Effector memory CD8-positive, alpha-beta T cell (primary cell): ENCODE results near the gene ITCH.
"Not testable (repeated sequence)": the region's sequence is repeated elsewhere in the genome, so short reads cannot be mapped to it uniquely, and the experiment has no call there.

Experiments
- ATAC-seq: fragments of 150-1000 bp; cut with Tn5 transposase; replicated peaks from 2 replicates; pipeline ENCODE4 v1.10.0; 2021; ENCODE audit warnings: mild to moderate bottlenecking, moderate library complexity
- DNase-seq, 3 experiments: peaks; one replicate each; pipeline ENCODE4 v3.0.0; 2021
- H3K27ac Mint-ChIP-seq, 2 donors: one replicate each; pipeline ENCODE4 v1.8.0; 2022; ENCODE audit warnings: mild to moderate bottlenecking in 2 of 2, mixed read lengths in 2 of 2, moderate library complexity in 2 of 2
- H3K27me3 Mint-ChIP-seq, 2 donors: one replicate each; pipeline ENCODE4 v1.8.0; 2022; ENCODE audit warnings: mixed read lengths in 2 of 2
- H3K36me3 Mint-ChIP-seq: one replicate; pipeline ENCODE4 v1.8.0; 2022; ENCODE audit warnings: mild to moderate bottlenecking, moderate library complexity, mixed read lengths; ENCODE audit not compliant: insufficient read depth
- H3K4me1 Mint-ChIP-seq, 2 donors: one replicate each; pipeline ENCODE4 v1.8.0; 2022; ENCODE audit warnings: low read depth in 2 of 2, mixed read lengths in 2 of 2
- H3K4me3 Mint-ChIP-seq, 2 donors: one replicate each; pipeline ENCODE4 v1.8.0; 2022; ENCODE audit warnings: mild to moderate bottlenecking in 2 of 2, mixed read lengths in 2 of 2, moderate library complexity in 2 of 2
- H3K9me3 Mint-ChIP-seq, 2 donors: one replicate each; pipeline ENCODE4 v1.8.0; 2022; ENCODE audit warnings: mixed read lengths in 2 of 2

ITCH gene

DNA sequence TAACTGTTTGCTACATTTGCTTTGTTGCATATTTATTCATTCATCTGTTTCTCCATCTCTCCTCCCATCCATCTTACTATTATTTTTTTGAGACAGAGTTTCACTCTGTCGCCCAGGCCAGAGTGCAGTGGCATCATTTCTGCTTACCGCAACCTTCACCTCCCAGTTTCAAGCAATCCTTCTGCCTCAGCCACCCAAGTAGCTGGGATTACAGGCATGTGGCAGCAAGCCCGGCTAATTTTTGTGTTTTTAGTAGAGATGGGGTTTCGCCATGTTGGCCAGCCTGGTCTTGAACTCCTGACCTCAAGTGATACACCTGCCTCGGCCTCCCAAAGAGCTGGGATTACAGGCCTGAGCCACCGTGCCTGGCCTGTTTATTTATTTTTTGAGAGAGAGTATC, 9.6 kb upstream of the ITCH start:
- DNase-seq, H3K27ac Mint-ChIP-seq, H3K4me1 Mint-ChIP-seq, ATAC-seq, H3K4me3 Mint-ChIP-seq, H3K36me3 Mint-ChIP-seq, H3K27me3 Mint-ChIP-seq, H3K9me3 Mint-ChIP-seq: not testable (repeated sequence)

DNA sequence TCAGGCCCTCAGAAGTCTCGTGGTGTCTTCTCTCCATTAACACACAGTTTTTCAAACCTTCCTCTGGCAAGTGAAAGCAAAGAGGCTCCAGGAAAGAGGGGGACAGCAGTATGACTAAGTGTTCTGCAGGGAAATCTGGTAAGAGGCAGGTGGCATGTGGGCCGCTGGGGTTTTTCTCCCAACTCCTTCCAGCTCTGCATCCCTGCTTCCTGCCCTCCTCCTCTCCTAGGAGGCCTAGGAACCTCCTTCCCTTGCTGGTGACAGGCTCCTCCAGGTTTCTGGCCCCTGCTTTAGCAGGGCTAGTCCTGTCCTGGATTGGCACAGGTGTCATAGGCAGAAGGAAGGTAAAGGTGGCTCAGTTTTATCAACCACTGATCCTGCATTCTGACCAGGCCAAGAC, 7.6 kb upstream of the ITCH start:
- ATAC-seq (no peak), DNase-seq (no peak)
- no peaks in the 10 kb centered on the region for H3K36me3 Mint-ChIP-seq
- no peaks in the 10 kb centered on the region for H3K9me3 Mint-ChIP-seq
- H3K4me3 Mint-ChIP-seq: no peak overlapping the region
- H3K27me3 Mint-ChIP-seq: no peaks in the 10 kb centered on the region
- no peaks in the 10 kb centered on the region for H3K4me1 Mint-ChIP-seq
- H3K27ac Mint-ChIP-seq: no peak overlapping the region

DNA sequence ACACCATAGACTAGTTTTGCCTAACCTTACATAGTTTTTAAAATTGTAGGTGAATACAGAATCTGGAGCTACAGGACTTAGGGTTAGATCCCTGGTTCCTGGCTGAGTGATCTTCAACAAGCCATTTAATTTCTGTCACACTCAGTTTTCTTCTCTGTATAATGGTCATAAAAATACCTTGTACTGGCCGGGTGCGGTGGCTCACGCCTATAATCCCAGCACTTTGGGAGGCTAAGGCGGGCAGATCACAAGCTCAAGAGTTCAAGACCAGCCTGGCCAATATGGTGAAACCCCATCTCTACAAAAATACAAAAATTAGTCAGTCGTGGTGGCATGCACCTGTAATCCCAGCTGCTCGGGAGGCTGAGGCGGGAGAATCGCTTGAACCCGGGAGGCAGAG, 3.3 kb upstream of the ITCH start:
- not testable (repeated sequence) for DNase-seq, H3K27ac Mint-ChIP-seq, H3K27me3 Mint-ChIP-seq, H3K9me3 Mint-ChIP-seq, H3K4me3 Mint-ChIP-seq, ATAC-seq, H3K36me3 Mint-ChIP-seq
- H3K4me1 Mint-ChIP-seq: peaks cover 7 to 16% of the 10 kb centered on the region in 2 donors

DNA sequence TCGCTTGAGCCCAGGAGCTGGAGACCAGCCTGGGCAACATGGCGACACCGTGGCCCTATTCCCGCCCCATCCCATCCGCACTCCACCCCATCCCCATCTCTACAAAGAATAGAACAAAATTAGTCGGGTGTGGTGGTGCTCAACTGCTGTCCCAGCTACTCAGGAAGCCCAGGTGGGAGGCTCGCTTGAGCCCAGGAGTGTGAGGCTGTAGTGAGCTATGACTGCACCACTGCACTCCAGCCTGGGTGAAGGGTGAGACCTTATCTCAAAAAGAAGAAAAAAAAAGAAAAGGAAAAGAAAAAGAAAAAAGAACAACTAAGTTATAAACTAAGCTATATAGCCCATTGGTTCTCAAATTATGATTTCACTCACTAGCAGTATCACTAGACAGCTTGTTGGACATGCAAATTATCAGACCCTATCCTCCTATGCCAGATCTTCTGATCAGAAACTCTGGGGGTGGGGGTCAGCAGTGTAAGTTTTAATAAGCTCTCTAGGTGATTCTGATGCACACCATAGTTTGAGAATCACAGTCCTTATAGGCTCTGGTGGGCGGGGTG, 491 bp upstream of the ITCH start:
- peak in 1 of 3 experiments; percentile 14 for DNase-seq

DNA sequence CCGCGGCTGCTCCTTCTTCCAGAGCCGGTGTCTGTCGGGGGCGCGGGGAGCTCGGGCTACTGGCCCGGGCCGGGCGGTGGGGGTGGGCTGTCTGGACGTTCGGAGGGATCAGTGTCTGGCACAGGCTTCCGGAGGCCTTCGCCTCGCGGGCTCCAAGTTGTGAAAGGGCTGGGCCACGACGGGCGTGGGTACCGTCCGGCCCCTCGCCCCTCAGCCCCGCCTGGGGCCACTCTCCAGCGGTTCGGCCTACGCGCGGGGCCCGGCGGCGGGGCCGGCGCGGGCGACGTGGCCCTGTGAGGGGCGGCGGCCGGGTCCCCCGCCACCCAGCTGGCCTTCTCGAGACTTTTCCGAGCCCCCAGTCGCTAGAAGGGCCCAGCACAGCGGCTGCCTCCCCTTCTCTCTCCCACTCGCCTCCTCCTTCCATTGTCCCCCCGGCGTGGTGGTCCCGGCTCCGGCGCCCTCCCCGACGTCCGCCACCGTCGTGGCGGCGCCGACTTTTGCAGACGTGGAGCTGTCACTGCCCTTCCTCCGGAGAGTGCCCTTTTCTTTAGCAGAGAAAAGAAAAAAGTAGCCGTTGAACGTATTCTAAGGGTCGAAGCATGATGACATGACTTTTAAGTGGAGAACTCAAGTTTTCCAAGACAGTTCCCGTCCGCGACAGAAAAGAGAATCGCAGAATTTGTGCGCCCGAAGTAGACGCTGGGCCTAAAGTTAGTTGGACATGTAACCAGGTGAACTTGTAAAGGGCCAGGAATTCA, 571 bp downstream of the ITCH start:
- Mint-ChIP-seq H3K4me3 (peak overlapping the region; percentile 87 to 93), H3K36me3 (peaks cover 7% of the 10 kb centered on the region), H3K4me1 (peaks cover 31 to 49% of the 10 kb centered on the region in 2 donors), H3K9me3 (no peaks in the 10 kb centered on the region), H3K27me3 (no peaks in the 10 kb centered on the region), H3K27ac (peak overlapping the region; percentile 96 to 98)
- peak; percentile 42 for ATAC-seq
- peak in 1 of 3 experiments; percentile 12 for DNase-seq

More for the DNA sequence above, 491 bp upstream of the ITCH start:
- Mint-ChIP-seq H3K36me3 (peaks cover 3% of the 10 kb centered on the region), H3K9me3 (no peaks in the 10 kb centered on the region), H3K27me3 (no peaks in the 10 kb centered on the region), H3K4me3 (peak overlapping the region; percentile 87 to 93), H3K4me1 (peaks cover 25 to 38% of the 10 kb centered on the region in 2 donors), H3K27ac (peak overlapping the region; percentile 96 to 98)
- peak; percentile 3 for ATAC-seq

DNA sequence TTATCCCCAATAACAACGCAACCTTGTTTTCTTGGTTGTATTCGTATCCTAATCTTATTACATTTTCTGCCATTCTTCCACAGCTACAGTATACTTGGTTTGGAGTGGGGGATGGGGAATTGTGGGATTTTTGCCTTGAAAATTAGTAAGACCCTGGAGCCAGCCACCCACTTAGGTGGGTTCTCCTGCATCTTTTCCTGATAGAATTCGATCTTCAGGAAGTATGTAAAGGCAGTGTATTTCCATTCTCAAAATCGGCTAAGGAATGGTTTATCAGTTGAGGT, 1.1 kb downstream of the ITCH start:
- ATAC-seq (no peak), DNase-seq (no peak)
- Mint-ChIP-seq H3K9me3 (no peaks in the 10 kb centered on the region), H3K36me3 (peaks cover 12% of the 10 kb centered on the region), H3K27ac (peak overlapping the region; percentile 96 to 98), H3K4me1 (peaks cover 36 to 54% of the 10 kb centered on the region in 2 donors), H3K4me3 (peak overlapping the region; percentile 87 to 93), H3K27me3 (no peaks in the 10 kb centered on the region)

DNA sequence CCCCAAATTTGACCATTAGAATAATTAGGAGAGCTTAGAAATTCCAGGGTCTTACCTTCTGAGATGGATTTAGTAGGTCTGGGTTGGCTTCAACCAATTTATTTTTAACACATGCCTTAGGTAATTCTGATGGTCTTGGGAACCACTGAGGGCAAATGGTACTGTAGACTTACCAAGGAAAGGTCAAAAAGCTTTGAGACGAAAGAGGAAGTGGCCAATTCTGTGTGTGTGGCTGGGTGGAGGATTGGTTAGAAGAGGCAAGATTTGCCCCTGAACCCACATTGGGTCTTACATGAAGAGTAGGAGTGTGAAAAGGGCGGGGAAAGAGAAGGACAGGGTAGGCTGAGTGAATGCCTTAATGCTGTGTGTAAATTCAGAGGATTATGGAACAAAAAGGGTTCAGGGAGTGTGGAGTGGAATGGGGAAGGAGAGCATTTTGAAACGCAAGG, 2.7 kb downstream of the ITCH start:
- Mint-ChIP-seq H3K4me1 (peaks cover 47 to 68% of the 10 kb centered on the region in 2 donors), H3K9me3 (no peaks in the 10 kb centered on the region), H3K27me3 (no peaks in the 10 kb centered on the region), H3K36me3 (peaks cover 28% of the 10 kb centered on the region), H3K27ac (peak overlapping the region; percentile 84 to 96), H3K4me3 (peak overlapping the region; percentile 54 to 93)
- DNase-seq (peak; percentile 12 to 31 (median 21)), ATAC-seq (peak; percentile 22)

DNA sequence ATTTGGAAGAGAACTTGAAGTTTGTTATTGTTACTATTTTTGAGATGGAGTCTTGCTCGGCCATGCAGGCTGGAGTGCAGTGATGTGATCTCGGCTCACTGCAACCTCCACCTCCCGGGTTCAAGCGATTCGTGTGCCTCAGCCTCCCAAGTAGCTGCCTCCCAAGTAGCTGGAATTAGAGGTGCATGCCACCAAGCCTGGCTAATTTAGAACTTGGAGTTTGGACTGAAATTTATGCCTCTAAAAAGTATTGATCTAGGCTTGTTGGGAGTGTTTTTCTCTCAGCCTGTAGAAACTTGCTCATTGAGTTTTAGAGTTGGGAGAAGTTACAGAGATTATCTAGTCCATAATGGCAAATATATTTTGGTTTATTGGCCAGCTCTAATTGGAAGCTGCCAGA, 4.1 kb downstream of the ITCH start:
- ATAC-seq (no peak), DNase-seq (no peak)
- Mint-ChIP-seq H3K4me1 (peaks cover 47 to 68% of the 10 kb centered on the region in 2 donors), H3K9me3 (no peaks in the 10 kb centered on the region), H3K4me3 (peak overlapping the region; percentile 54 to 93), H3K27ac (peak overlapping the region; percentile 84 to 96), H3K27me3 (no peaks in the 10 kb centered on the region), H3K36me3 (peaks cover 40% of the 10 kb centered on the region)

DNA sequence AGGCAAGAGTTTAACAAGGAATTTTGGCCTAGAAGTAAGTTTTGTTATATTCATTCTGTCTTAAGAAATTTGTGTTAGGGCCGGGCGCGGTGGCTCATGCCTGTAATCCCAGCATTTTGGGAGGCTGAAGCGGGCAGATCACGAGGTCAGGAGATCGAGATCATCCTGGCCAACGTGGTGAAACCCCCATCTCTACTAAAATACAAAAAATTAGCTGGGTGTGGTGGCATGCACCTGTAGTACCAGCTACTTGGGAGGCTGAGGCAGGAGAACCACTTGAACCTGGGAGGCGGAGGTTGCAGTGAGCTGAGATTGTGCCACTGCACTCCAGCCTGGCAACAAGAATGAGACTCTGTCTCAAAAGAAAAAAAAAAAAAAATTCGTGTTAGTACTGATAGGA, 4.8 kb downstream of the ITCH start:
- ATAC-seq, DNase-seq, H3K9me3 Mint-ChIP-seq, H3K27me3 Mint-ChIP-seq: not testable (repeated sequence)
- Mint-ChIP-seq H3K4me1 (peaks cover 43 to 64% of the 10 kb centered on the region in 2 donors), H3K4me3 (peak overlapping the region; percentile 66 to 93), H3K27ac (peak overlapping the region; percentile 84 to 96), H3K36me3 (peaks cover 47% of the 10 kb centered on the region)

DNA sequence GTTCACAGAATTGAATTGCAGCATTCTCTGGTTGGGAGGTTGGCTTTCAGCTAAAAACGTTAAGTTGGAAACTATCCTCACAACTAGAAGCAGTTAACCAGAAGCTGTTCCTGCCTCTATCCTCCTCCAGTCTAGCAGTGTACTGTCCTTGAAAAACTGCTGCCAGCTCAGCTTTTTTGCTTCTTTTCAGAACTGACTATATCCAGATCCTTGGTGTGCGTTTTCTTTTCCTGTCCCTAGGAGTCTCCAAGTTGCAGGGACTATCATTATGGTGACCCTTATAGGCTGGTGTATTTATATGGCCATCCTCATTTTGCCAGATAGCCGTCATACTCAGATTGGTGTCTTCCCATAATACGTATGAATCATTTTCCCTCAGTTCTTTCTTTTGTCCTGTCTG, 5.5 kb downstream of the ITCH start:
- H3K4me3 Mint-ChIP-seq: peak overlapping the region; percentile 66 to 93
- no peaks in the 10 kb centered on the region for H3K9me3 Mint-ChIP-seq
- no peak for ATAC-seq
- peaks cover 52% of the 10 kb centered on the region for H3K36me3 Mint-ChIP-seq
- no peak for DNase-seq
- H3K27ac Mint-ChIP-seq: peak overlapping the region; percentile 84 to 96
- H3K27me3 Mint-ChIP-seq: no peaks in the 10 kb centered on the region
- H3K4me1 Mint-ChIP-seq: peaks cover 43 to 60% of the 10 kb centered on the region in 2 donors

DNA sequence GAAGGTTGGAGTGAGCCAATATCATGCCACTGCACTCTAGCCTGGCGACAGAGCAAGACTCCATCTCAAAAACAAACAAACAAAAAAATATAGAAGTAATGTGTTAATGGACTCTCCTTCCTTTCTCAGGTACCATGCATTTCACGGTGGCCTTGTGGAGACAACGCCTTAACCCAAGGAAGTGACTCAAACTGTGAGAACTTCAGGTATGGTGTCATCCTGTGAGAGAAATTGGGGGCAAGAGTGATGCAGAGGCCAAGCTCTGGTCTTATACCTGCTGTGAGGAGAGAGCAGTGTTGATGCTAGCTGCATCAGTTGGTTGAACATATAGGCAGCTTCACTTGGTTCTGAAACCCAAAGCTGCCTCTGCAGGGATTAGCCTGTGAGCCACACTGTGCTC, 6.2 kb downstream of the ITCH start:
- Mint-ChIP-seq H3K27me3 (no peaks in the 10 kb centered on the region), H3K4me1 (peaks cover 42 to 59% of the 10 kb centered on the region in 2 donors), H3K27ac (peak overlapping the region; percentile 84 to 96), H3K36me3 (peaks cover 59% of the 10 kb centered on the region), H3K9me3 (no peaks in the 10 kb centered on the region), H3K4me3 (peak overlapping the region; percentile 66 to 93)
- ATAC-seq (peak; percentile 92), DNase-seq (peak; percentile 28 to 36 (median 35))

DNA sequence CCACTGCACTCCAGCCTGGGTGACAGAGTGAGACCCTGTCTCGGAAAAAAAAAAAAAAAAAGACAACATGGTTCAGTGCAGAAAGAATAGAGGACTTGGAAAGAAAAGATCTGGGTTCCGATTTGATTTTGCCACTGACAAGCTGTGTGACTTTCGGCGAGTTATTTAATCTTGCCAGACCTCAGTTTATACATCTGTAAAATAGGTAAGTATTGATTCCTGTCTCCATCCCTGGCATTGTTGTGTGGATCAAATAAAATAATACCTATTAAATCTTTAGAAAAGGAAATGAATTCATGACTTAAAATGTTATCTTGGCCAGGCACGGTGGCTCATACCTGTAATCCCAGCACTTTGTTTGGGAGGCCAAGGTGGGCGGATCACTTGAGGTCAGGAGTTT, 7.0 kb downstream of the ITCH start:
- DNase-seq (no peak), ATAC-seq (no peak)
- Mint-ChIP-seq H3K27ac (peak overlapping the region; percentile 84 to 96), H3K4me3 (no peak overlapping the region), H3K36me3 (peaks cover 67% of the 10 kb centered on the region), H3K4me1 (peaks cover 43 to 61% of the 10 kb centered on the region in 2 donors), H3K27me3 (no peaks in the 10 kb centered on the region), H3K9me3 (no peaks in the 10 kb centered on the region)

DNA sequence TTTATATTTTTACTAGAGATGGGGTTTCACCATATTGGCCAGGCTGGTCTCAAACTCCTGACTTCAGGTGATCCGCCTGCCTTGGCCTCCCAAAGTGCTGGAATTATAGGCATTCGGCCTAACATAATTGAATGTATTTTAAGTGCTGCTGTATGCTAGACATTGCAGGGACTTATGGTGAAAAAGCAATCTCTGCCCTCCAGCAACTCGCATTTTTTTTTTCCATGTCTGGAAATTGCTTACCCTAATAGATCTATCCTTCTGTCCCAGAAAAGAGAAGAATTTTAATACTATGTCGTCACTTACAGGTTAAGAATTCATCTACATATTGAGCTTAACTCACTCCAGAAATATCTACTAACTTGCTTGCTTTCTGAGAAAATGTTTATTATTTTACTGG, 10.4 kb downstream of the ITCH start:
- DNase-seq (no peak), ATAC-seq (no peak)
- Mint-ChIP-seq H3K4me1 (peaks cover 35 to 56% of the 10 kb centered on the region in 2 donors), H3K36me3 (peaks cover 85% of the 10 kb centered on the region), H3K27me3 (no peaks in the 10 kb centered on the region), H3K4me3 (no peak overlapping the region), H3K27ac (peak overlapping the region in 1 of 2 donors; percentile 72), H3K9me3 (no peaks in the 10 kb centered on the region)

DNA sequence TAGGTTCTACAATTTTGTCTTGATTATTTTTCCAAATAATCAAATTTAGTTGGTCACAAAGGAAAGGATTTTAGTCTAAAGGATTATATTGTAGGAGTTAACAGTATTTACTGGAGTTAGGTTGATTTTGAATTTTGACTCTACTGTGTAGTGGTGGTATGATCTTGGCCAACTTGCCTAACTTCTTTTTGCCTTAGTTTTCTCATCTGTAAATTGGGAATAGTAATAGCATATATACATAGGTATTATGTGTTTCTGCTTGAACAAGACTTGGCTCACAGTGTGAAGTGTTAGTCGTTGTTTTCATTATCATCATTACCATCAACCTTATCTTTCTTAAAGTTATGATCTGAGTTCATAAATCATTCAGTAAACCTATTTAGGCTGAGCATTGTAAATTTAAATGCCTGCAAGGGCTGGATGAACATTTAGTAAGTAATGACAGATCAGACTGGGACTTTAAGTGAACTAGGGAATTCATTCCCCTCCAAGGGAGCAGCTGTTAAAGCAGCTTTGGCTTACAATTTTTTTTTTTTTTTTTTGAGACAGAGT, 11.2 kb downstream of the ITCH start:
- no peaks in the 10 kb centered on the region for H3K9me3 Mint-ChIP-seq
- ATAC-seq: no peak
- peak overlapping the region; percentile 60 to 72 for H3K27ac Mint-ChIP-seq
- peaks cover 86% of the 10 kb centered on the region for H3K36me3 Mint-ChIP-seq
- H3K4me1 Mint-ChIP-seq: peaks cover 30 to 56% of the 10 kb centered on the region in 2 donors
- H3K4me3 Mint-ChIP-seq: no peak overlapping the region
- no peaks in the 10 kb centered on the region for H3K27me3 Mint-ChIP-seq
- no peak for DNase-seq
